HL-60 (cell line): ENCODE data around the gene SLAIN2.

Experiments used
- POLR2AphosphoS5 ChIP-seq: IDR thresholded peaks from 2 replicates; pipeline ENCODE4 v1.6.1; 2012; ENCODE audit warnings: low read depth
- TF ChIP-seq, protein P1 (sequence below): IDR thresholded peaks from one replicate; pipeline ENCODE4 v1.5.1; 2011; ENCODE audit warnings: low read length, control low read depth, inconsistent platforms; ENCODE audit not compliant: insufficient read depth

- TF ChIP-seq, protein P1, sequence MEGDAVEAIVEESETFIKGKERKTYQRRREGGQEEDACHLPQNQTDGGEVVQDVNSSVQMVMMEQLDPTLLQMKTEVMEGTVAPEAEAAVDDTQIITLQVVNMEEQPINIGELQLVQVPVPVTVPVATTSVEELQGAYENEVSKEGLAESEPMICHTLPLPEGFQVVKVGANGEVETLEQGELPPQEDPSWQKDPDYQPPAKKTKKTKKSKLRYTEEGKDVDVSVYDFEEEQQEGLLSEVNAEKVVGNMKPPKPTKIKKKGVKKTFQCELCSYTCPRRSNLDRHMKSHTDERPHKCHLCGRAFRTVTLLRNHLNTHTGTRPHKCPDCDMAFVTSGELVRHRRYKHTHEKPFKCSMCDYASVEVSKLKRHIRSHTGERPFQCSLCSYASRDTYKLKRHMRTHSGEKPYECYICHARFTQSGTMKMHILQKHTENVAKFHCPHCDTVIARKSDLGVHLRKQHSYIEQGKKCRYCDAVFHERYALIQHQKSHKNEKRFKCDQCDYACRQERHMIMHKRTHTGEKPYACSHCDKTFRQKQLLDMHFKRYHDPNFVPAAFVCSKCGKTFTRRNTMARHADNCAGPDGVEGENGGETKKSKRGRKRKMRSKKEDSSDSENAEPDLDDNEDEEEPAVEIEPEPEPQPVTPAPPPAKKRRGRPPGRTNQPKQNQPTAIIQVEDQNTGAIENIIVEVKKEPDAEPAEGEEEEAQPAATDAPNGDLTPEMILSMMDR: no peak
- no peak for TF ChIP-seq POLR2AphosphoS5
Observed at GRCh38 chr4:48379587-48380180, 38.4 kb downstream of the SLAIN2 start.
